ENCODE data around the gene IL22RA1.

DNA sequence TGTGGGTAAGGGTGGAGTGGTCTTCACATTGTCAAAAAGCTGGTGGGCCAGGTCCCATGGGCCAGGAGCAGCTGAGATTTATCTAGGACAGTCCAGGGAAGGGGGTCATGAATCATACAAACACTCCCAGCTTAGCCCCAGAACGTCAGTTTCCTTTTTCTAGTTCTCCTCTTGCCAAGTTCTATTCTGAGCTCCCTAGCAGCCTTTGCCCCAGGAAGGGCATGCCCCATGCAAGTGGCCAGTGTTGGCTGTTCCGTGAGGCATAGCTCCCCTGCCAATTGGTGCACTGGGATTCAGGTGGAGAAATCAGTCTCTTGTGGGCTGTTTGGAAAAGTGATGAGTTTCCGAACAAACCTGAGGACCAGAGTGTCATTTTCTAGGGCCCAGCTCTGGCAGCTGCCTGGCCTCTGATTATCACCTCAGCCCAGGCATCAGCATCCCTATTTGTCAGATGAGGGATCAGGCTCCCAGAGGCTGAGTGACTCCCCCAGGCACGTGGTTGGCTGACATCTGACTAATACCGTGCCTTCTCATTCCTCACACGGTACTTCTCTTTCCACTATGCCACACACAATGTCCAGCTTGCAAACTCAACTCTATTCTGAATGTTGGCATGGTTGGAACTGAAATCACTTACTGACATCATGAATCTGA, 16.8 kb downstream of the IL22RA1 start:
- TF ChIP-seq CTCF (IDR thresholded peaks at IDR 0.05; ENCODE audit: poor library complexity, severe bottlenecking) (no peak), TAF1 (IDR thresholded peaks at IDR 0.05; ENCODE audit: low read depth) (no peak), EP300 (conservative IDR thresholded peaks at IDR 0.05; ENCODE audit: poor library complexity, severe bottlenecking) (no peak), POLR2AphosphoS5 (IDR thresholded peaks at IDR 0.05) (no peak)
